ENCODE measurements around the gene ORC2. TPM values are rescaled to one million over a fixed set of nuclear protein-coding genes. Genes with fewer than 3 reads are reported as not detected.
"Not testable (repeated sequence)": the region's sequence is repeated elsewhere in the genome, so short reads cannot be mapped to it uniquely, and the experiment has no call there.

ORC2 gene
- total RNA-seq, 4 donors from 2014 or later: 16.6 to 19.7 (median 18.7) TPM

GRCh38 chr2:200985799-200986198 lies 22.3 kb upstream of the ORC2 start:
- ATAC-seq (ENCODE audit: low FRiP score) (no peak), DNase-seq (ENCODE audit: low spot score) (no peak)
- no peak for TF ChIP-seq CTCF (IDR thresholded peaks at IDR 0.05)

GRCh38 chr2:200976710-200977109 lies 13.2 kb upstream of the ORC2 start:
- TF ChIP-seq CTCF (IDR thresholded peaks at IDR 0.05): no peak

GRCh38 chr2:200975672-200976071 lies 12.2 kb upstream of the ORC2 start:
- TF ChIP-seq CTCF (IDR thresholded peaks at IDR 0.05): no peak
- no peak for DNase-seq (ENCODE audit: low spot score)
- no peak for ATAC-seq (ENCODE audit: low FRiP score)

More at GRCh38 chr2:200976710-200977109, 13.2 kb upstream of the ORC2 start:
- DNase-seq (ENCODE audit: low spot score) (no peak), ATAC-seq (ENCODE audit: low FRiP score) (no peak)

- not testable (repeated sequence) for ATAC-seq (ENCODE audit: low FRiP score); DNase-seq (ENCODE audit: low spot score)
Observed at GRCh38 chr2:200970057-200970456, 6.6 kb upstream of the ORC2 start.

- no peak for DNase-seq (ENCODE audit: low spot score)
- ATAC-seq (ENCODE audit: low FRiP score): no peak
- TF ChIP-seq CTCF (IDR thresholded peaks at IDR 0.05): no peak
Observed at GRCh38 chr2:200968735-200969134, 5.3 kb upstream of the ORC2 start.

- no peak for TF ChIP-seq CTCF (IDR thresholded peaks at IDR 0.05)
- DNase-seq (ENCODE audit: low spot score) (no peak), ATAC-seq (ENCODE audit: low FRiP score) (no peak)
Observed at GRCh38 chr2:200968162-200968561, 4.7 kb upstream of the ORC2 start.

GRCh38 chr2:200966770-200967169 lies 3.3 kb upstream of the ORC2 start:
- DNase-seq (ENCODE audit: low spot score) (no peak), ATAC-seq (ENCODE audit: low FRiP score) (no peak)
- TF ChIP-seq CTCF (IDR thresholded peaks at IDR 0.05): no peak

- DNase-seq (ENCODE audit: low spot score) (no peak), ATAC-seq (ENCODE audit: low FRiP score) (no peak)
- TF ChIP-seq CTCF (IDR thresholded peaks at IDR 0.05): no peak
Observed at GRCh38 chr2:200964498-200964897, 1.0 kb upstream of the ORC2 start.

- ATAC-seq (ENCODE audit: low FRiP score); DNase-seq (ENCODE audit: low spot score): not testable (repeated sequence)
Observed at GRCh38 chr2:200963918-200964252, 425 bp upstream of the ORC2 start.

Data from omental fat pad (tissue), 4 donors.